Bone marrow (tissue), 2 donors: Measurements from ENCODE around the gene ERBB4.
"Not testable (repeated sequence)": the region's sequence is repeated elsewhere in the genome, so short reads cannot be mapped to it uniquely, and the experiment has no call there.

Source experiments
- DNase-seq, 2 donors: peaks; one replicate each; lab custom pipeline; 2025; lab: John Stamatoyannopoulos, UW

The ERBB4 gene

DNA sequence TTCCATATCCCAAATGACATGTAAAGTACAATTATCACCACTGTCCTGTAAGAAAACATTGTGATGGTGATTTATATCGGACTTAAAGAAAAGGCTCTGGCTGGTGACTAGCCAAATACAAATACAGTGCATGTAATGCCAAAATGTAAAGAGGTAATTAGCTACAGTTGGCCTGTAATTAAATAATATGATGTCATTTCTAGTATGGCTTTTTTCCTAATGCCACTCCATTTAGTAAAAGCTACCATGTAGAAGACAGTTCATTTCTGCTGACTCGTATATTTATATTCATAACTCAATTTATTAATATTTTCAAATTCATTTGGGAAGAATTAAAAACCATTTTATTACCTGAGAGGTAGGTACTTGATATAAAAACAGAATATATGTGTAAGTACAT lies 815.7 kb downstream of the ERBB4 start:
- DNase-seq: no peak

DNA sequence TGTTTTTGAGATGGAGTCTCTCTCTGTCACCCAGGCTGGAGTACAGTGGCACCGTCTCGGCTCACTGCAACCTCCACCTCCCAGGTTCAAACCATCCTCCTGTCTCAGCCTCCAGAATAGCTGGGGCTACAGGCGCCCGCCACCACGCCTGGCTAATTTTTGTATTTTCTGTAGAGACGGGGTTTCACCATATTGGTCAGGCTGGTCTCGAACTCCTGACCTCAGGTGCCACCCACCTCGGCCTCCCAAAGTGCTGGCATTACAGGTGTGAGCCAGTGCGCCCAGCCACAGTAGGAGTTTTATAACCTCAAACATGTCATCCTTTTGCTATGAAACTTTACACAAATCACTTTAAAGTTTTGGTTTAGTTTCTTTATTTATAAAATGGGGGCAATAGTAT lies 816.7 kb downstream of the ERBB4 start:
- DNase-seq: not testable (repeated sequence)

GRCh38 chr2:211709389-211709788 lies 829.2 kb downstream of the ERBB4 start:
- DNase-seq: no peak

DNA sequence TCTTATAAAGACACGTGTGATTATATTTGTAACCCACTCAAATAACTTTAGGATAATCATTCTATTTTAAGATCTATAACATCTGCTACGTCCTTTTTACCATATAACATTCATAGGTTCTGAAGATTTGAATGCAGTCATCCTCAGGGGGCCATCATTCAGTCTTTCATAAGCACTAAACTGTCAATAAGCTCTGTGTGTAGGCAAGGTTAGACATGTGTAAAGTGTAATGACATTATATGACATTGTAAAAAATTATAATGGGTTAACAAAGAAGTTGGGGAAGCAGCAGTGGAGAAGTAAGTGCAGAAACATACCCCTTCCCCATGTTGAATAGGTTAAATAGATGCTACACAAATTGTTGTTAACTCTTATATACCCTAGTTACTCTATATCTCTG lies 845.9 kb downstream of the ERBB4 start:
- DNase-seq: no peak

DNA sequence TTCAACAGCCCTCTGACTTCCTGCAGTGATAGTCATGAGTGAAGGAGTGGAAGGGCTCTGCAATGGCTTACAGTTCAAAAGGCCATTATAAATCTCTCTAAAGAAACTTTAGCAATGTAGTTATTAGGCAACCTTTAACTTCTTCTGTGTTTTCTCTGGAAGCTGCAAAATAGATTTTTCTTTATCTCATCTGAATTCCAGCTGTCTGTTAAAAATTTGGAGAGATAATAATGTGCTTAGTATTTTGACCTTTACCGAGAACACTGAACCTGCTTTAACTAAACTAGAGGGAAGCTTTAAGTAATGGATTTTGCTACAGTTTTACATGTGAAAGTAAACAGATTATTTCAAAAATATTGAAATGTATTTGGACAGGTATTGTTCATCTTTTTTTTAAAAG lies 847.9 kb downstream of the ERBB4 start:
- no peak for DNase-seq

- no peak for DNase-seq
Observed at GRCh38 chr2:211688196-211688595, 850.4 kb downstream of the ERBB4 start.

GRCh38 chr2:211674715-211675114 lies 863.9 kb downstream of the ERBB4 start:
- DNase-seq: no peak

DNA sequence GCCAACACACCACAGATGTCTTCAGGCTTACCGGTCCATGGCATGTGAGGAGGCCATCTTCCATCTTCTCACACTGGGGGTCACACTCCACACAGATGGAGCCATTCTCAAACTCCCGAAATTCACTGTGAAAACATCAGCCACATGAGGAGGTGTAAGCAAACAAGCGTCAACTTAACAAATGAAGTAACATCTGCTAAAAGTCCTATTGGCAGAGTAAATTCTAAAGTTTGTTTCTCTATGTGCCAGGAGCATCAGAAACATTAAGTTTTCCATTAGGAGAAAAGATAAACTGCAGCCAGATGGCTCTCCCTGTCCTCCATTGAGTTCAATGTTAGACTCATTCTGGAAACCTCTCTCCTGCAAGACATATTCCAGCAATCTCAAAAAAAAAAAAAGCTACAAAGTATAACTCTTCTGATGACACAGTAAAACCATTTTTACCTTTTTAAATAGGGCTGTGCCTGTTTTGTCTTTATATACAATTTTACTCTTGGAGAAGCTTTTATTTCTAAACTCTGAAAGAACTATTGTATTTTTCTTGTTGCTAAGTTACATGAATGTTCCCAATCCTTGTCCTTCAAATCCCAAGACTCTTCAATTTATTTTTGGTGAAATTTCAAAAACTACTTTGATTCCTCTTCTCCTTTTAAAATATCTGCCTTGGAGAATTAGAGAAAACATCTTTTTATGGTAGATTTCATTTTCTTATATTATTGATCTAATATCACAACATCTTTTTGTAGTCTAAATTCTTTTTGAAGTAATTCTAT lies 865.3 kb downstream of the ERBB4 start:
- DNase-seq: no peak

- DNase-seq: no peak
Observed at GRCh38 chr2:211671977-211672376, 866.6 kb downstream of the ERBB4 start.

GRCh38 chr2:211665299-211665698 lies 873.3 kb downstream of the ERBB4 start:
- DNase-seq: no peak

GRCh38 chr2:211664321-211664720 lies 874.3 kb downstream of the ERBB4 start:
- no peak for DNase-seq

DNA sequence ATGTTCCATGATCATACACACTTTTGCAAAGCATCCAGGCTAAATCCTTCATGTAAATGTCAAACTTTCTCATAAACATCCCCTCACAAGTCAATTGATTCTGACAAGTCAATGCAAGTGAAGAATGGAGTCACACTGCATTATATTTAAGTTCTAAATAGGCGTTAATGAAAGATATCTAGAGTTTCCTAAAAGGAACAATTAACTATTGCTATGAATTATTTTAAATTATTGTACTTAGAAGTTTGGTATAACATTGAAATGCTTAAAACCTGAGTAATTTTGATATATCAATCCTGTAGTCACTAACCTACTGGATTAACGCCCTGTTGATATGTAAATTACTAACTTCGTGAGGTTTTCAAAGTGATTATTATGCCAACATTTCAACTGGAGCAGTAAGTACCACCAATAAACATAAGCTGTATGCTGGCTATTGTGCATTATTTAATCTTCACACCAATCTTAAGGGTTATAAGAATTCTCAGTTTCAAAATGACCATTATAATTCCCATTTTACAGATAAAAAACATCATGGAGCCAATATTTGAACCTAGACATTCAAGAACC lies 884.3 kb downstream of the ERBB4 start:
- DNase-seq: no peak

- DNase-seq: no peak
Observed at GRCh38 chr2:211652327-211652726, 886.3 kb downstream of the ERBB4 start.

DNA sequence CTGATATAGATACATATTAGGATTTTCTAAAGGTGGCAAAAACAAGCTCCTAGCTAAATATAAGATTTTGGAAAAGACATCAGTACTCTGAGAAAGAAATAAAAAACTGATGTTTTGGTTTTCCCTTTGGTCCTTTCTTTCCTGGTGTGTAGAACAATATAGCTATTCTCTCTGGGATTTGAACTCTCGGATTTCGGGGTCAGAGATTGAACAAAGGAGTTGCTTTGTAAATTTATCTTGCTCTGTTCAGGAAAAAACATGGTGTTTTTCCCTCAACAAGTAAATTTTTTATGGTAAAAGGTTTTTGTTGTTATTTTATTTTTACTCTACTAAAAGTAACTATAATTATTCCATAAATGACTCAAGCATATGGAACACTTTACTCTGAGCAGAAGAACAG lies 889.3 kb downstream of the ERBB4 start:
- DNase-seq: no peak

DNA sequence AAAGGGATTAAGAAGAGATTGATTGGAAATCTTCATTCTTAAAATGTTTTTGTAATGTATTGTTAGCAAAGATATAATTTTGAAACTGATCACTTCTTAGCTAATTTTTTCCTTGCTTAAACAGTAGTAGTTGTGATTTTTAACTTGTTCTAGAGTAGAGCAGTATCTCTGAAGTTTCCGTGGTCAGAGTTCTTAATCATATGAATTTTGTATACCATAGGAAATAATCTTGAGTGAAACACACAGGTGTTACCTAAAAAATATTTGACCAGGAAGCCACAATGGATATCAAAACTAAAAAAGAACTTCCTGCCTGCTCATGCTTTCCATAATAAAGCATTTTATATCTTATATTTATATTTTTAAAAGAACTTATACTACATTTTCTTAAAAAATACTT lies 907.1 kb downstream of the ERBB4 start:
- DNase-seq: no peak

- no peak for DNase-seq
Observed at GRCh38 chr2:211623096-211623495, 915.5 kb downstream of the ERBB4 start.

DNA sequence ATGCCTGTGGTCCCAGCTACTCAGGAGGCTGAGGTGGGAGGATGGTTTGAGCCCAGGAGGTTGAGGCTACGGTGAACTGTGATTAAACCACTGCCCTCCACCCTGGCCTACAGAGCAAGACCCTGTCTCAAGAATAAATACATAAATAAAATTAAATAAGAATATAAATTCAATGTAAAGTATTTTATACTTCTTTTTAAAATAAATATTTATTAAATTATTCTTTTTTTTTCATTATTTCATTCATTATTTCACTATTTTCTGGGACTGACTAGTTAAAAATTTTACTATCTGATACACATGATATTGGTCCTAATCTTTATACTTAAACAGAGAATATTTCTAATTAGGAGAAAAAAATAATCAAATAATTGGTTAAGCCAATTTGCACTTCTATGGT lies 917.6 kb downstream of the ERBB4 start:
- no peak for DNase-seq

- DNase-seq: no peak
Observed at GRCh38 chr2:211617803-211618202, 920.8 kb downstream of the ERBB4 start.

- DNase-seq: no peak
Observed at GRCh38 chr2:211611621-211612020, 927.0 kb downstream of the ERBB4 start.

DNA sequence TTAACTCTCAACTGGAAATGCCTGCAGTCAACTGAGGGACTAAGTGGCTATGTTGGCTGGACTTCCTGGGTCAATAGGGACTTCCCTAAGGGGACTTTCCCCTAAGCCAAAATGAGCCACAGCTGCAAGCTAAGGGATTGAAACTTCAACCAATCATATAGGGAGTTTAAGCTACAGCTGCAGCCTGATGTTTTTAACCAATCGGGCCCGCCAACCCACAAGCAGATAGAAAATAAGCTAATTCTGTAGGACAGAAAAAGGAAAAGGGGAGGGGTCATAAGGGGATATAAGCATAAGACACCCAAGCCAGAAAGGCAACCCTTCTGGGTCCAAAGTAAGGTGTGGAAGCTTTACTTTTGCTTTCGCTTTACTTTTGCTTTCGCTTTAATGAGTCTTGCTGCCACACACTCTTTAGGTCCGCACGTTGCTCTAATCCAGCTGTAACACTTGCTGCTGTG lies 927.5 kb downstream of the ERBB4 start:
- DNase-seq: no peak

- DNase-seq: no peak
Observed at GRCh38 chr2:211609127-211609526, 929.5 kb downstream of the ERBB4 start.

DNA sequence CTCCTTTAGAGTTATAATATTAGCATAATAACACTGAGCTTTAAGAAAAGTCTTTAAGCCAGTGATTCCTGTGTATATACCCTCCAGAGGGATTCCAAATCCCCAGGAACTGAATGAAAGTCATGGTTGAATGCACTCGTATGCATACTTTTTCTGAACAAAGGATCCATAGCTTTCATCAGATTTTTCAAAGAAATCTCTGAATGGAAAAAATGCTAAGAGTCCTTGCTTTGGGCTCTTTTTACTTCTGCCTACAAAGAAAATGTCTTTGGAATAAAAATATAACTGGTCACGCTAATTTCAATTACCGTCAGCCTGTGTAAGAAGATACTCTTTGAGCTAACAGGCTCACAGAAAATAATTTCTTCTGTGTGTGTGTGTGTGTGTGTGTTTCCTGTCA lies 939.5 kb downstream of the ERBB4 start:
- DNase-seq: no peak

DNA sequence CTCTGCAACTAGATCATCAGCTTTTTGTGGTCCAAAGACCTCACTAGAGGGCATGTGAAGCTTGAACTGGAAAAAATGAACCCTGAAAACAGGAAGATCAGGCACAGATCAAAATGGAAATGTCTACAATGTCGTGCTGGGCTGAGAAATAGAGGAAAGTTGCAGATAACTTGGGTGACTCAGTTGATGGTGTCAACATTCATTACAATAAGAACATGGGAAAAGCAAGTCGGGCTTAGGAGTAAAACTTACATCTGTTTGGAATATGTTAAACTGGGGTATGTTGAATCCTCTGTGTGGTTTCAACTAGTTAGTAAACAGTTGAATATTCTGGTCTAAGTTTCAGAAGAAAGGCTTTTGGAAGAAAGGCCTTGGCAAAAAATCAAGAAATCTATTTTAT lies 940.4 kb downstream of the ERBB4 start:
- no peak for DNase-seq

GRCh38 chr2:211592006-211592405 lies 946.6 kb downstream of the ERBB4 start:
- not testable (repeated sequence) for DNase-seq
